ENCODE measurements around the gene HRH2. TPM values are rescaled to one million over a fixed set of nuclear protein-coding genes. Genes with fewer than 3 reads are reported as not detected.

The HRH2 gene
- total RNA-seq, 1 donor from 2014 or later = not detected

- no peak for DNase-seq (ENCODE audit: low read depth)
Observed at GRCh38 chr5:175692235-175692995, 34.5 kb downstream of the HRH2 start.

- DNase-seq (ENCODE audit: low read depth) = no peak
Observed at GRCh38 chr5:175692996-175693710, 35.3 kb downstream of the HRH2 start.

GRCh38 chr5:175693741-175694140, 35.9 kb downstream of the HRH2 start:
- no peak for DNase-seq (ENCODE audit: low read depth)

- no peak for DNase-seq (ENCODE audit: low read depth)
Observed at GRCh38 chr5:175694371-175695160, 36.7 kb downstream of the HRH2 start.

GRCh38 chr5:175695161-175696126, 37.6 kb downstream of the HRH2 start:
- no peak for DNase-seq (ENCODE audit: low read depth)

GRCh38 chr5:175696139-175696854, 38.4 kb downstream of the HRH2 start:
- DNase-seq (ENCODE audit: low read depth) = no peak

- no peak for DNase-seq (ENCODE audit: low read depth)
Observed at GRCh38 chr5:175696855-175697198, 39.0 kb downstream of the HRH2 start.

GRCh38 chr5:175697846-175698245, 40.0 kb downstream of the HRH2 start:
- DNase-seq (ENCODE audit: low read depth) = no peak

- DNase-seq (ENCODE audit: low read depth) = no peak
Observed at GRCh38 chr5:175698401-175699115, 40.7 kb downstream of the HRH2 start.

GRCh38 chr5:175700991-175701390, 43.1 kb downstream of the HRH2 start:
- DNase-seq (ENCODE audit: low read depth) = no peak

GRCh38 chr5:175701797-175702196, 43.9 kb downstream of the HRH2 start:
- DNase-seq (ENCODE audit: low read depth) = no peak

GRCh38 chr5:175706499-175706898, 48.6 kb downstream of the HRH2 start:
- DNase-seq (ENCODE audit: low read depth) = no peak

- no peak for DNase-seq (ENCODE audit: low read depth)
Observed at GRCh38 chr5:175707751-175708375, 50.0 kb downstream of the HRH2 start.

- no peak for DNase-seq (ENCODE audit: low read depth)
Observed at GRCh38 chr5:175709276-175709781, 51.5 kb downstream of the HRH2 start.

- no peak for DNase-seq (ENCODE audit: low read depth)
Observed at GRCh38 chr5:175710326-175710725, 52.5 kb downstream of the HRH2 start.

GRCh38 chr5:175711031-175711430, 53.2 kb downstream of the HRH2 start:
- DNase-seq (ENCODE audit: low read depth) = no peak

GRCh38 chr5:175711472-175712312, 53.8 kb downstream of the HRH2 start:
- DNase-seq (ENCODE audit: low read depth) = no peak

- no peak for DNase-seq (ENCODE audit: low read depth)
Observed at GRCh38 chr5:175712313-175712680, 54.4 kb downstream of the HRH2 start.

Measured in myocyte (in vitro differentiated cells).